ENCODE results near the gene ITGA2. TPM values are rescaled to one million over a fixed set of nuclear protein-coding genes. Genes with fewer than 3 reads are reported as not detected.

The ITGA2 gene
- total and polyA plus RNA-seq, 4 donors: 2.0 to 36.1 (median 19.2) TPM

DNA sequence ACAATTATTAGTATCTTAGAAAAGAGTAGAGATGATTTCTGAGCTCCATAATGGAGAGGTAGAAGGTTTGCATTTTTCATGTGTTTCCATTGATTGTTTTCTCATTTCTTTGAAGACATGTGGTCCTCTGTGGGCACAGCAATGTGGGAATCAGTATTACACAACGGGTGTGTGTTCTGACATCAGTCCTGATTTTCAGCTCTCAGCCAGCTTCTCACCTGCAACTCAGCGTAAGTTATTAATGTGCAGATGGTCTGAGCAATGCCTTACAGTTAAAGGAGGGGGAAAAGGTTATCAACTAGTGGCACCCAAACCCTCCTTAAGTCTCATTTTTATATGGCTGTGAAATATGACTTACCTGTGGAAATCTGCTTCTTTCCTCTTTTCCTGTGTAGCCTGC, 59.1 kb downstream of the ITGA2 start:
- TF ChIP-seq, protein P1, sequence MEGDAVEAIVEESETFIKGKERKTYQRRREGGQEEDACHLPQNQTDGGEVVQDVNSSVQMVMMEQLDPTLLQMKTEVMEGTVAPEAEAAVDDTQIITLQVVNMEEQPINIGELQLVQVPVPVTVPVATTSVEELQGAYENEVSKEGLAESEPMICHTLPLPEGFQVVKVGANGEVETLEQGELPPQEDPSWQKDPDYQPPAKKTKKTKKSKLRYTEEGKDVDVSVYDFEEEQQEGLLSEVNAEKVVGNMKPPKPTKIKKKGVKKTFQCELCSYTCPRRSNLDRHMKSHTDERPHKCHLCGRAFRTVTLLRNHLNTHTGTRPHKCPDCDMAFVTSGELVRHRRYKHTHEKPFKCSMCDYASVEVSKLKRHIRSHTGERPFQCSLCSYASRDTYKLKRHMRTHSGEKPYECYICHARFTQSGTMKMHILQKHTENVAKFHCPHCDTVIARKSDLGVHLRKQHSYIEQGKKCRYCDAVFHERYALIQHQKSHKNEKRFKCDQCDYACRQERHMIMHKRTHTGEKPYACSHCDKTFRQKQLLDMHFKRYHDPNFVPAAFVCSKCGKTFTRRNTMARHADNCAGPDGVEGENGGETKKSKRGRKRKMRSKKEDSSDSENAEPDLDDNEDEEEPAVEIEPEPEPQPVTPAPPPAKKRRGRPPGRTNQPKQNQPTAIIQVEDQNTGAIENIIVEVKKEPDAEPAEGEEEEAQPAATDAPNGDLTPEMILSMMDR (IDR thresholded peaks at IDR 0.05; ENCODE audit: control extremely low read depth, extremely low read depth): no peak
- ATAC-seq (ENCODE audit: insufficient read depth, low FRiP score): no peak
- DNase-seq: no peak
- Histone ChIP-seq H3K27ac (ENCODE audit: low read depth in 1 of 2, low read length in 1 of 2) (no peak overlapping the region), H3K9ac (ENCODE audit: insufficient read depth in 1 of 2, low read length in 2 of 2) (no peak overlapping the region), H3K9me3 (ENCODE audit: control insufficient read depth in 4 of 4, insufficient read depth in 3 of 4, low read length in 3 of 4) (no peaks in the 10 kb centered on the region), H3K36me3 (ENCODE audit: control insufficient read depth in 4 of 4, insufficient read depth in 4 of 4, low read length in 4 of 4) (peaks cover 0 to 3% (median 0%) of the 10 kb centered on the region in 4 donors), H3K4me1 (ENCODE audit: control insufficient read depth in 5 of 5, insufficient read depth in 5 of 5, low read length in 5 of 5) (no peaks in the 10 kb centered on the region), H3K4me3 (no peak overlapping the region), H3K27me3 (ENCODE audit: control insufficient read depth in 3 of 3, insufficient read depth in 3 of 3, low read length in 2 of 3) (no peaks in the 10 kb centered on the region)
- 90 to 93% methylated on average over 2 of the region's 2 CpGs for WGBS, 2 donors

DNA sequence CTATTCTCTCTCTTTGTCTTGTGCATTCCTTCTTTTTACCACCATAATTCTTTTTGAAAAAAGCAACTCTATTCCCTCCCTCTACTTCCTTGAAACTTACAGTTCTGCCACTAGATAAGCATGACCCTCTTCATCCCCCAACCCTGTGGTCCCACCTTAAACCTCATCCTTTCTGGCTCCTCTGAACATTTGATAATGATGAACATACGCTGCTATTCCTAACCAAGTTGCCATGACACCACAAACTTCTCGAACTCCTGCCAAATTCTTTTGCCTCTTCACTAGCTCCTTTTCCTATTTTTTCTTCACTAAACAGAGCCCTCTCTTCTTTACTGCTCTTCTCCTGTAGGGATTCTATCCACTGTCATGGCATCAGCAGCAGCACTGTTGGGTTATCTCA, 63.3 kb downstream of the ITGA2 start:
- H3K36me3 ChIP-seq (ENCODE audit: control insufficient read depth in 4 of 4, insufficient read depth in 4 of 4, low read length in 4 of 4): peaks cover 0 to 5% (median 0%) of the 10 kb centered on the region in 4 donors
- no peaks in the 10 kb centered on the region for H3K27me3 ChIP-seq (ENCODE audit: control insufficient read depth in 3 of 3, insufficient read depth in 3 of 3, low read length in 2 of 3)
- H3K4me3 ChIP-seq: no peak overlapping the region
- DNase-seq (no peak), ATAC-seq (ENCODE audit: insufficient read depth, low FRiP score) (no peak)
- no peaks in the 10 kb centered on the region for H3K4me1 ChIP-seq (ENCODE audit: control insufficient read depth in 5 of 5, insufficient read depth in 5 of 5, low read length in 5 of 5)
- TF ChIP-seq, protein P1 (IDR thresholded peaks at IDR 0.05; ENCODE audit: control extremely low read depth, extremely low read depth): no peak
- no peaks in the 10 kb centered on the region for H3K9me3 ChIP-seq (ENCODE audit: control insufficient read depth in 4 of 4, insufficient read depth in 3 of 4, low read length in 3 of 4)
- no peak overlapping the region for H3K9ac ChIP-seq (ENCODE audit: insufficient read depth in 1 of 2, low read length in 2 of 2)
- H3K27ac ChIP-seq (ENCODE audit: low read depth in 1 of 2, low read length in 1 of 2): no peak overlapping the region
- 84 to 85% methylated on average over 2 of the region's 2 CpGs for WGBS, 2 donors

DNA sequence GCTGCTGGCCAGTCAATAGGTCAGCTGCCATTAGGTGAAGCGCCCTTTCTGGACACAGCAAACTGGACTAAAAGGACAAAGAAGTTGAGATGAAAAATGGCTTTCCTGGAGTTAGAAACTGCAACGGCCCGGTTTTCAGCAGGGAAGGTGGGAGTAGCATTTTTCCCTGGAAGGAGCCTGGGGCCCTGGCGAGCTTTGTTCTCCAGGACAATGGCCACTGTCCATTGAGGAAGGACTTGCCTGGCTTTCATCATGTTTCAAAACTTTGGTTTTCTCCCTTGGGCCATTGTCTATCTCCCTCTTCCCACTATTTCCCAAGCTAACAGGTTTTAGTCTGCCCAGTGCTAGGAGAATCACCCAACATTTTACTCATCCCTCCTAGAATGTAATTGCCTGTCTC, 64.2 kb downstream of the ITGA2 start:
- TF ChIP-seq, protein P1 (IDR thresholded peaks at IDR 0.05; ENCODE audit: control extremely low read depth, extremely low read depth): no peak
- H3K4me3 ChIP-seq: no peak overlapping the region
- H3K27ac ChIP-seq (ENCODE audit: low read depth in 1 of 2, low read length in 1 of 2): no peak overlapping the region
- H3K9ac ChIP-seq (ENCODE audit: insufficient read depth in 1 of 2, low read length in 2 of 2): no peak overlapping the region
- WGBS, 2 donors: 89 to 92% methylated on average over 4 of the region's 4 CpGs
- no peak for ATAC-seq (ENCODE audit: insufficient read depth, low FRiP score)
- H3K9me3 ChIP-seq (ENCODE audit: control insufficient read depth in 4 of 4, insufficient read depth in 3 of 4, low read length in 3 of 4): no peaks in the 10 kb centered on the region
- DNase-seq: no peak
- peaks cover 0 to 4% (median 2%) of the 10 kb centered on the region in 4 donors for H3K36me3 ChIP-seq (ENCODE audit: control insufficient read depth in 4 of 4, insufficient read depth in 4 of 4, low read length in 4 of 4)
- no peaks in the 10 kb centered on the region for H3K4me1 ChIP-seq (ENCODE audit: control insufficient read depth in 5 of 5, insufficient read depth in 5 of 5, low read length in 5 of 5)
- no peaks in the 10 kb centered on the region for H3K27me3 ChIP-seq (ENCODE audit: control insufficient read depth in 3 of 3, insufficient read depth in 3 of 3, low read length in 2 of 3)

DNA sequence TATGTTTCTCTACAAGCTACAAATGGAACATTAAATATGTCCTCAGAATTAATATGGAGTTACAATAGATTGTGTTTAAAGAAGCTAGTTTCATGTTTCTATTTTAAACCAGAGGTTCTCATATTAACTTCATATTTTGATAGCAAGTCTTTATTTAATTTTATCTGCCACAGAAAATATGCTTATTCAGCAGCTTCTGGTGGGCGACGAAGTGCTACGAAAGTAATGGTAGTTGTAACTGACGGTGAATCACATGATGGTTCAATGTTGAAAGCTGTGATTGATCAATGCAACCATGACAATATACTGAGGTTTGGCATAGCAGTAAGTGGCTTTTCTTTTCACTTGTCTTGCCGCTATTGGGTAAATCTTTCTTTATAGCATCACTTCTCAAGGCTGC, 66.2 kb downstream of the ITGA2 start:
- no peak for ATAC-seq (ENCODE audit: insufficient read depth, low FRiP score)
- WGBS, 2 donors: 77 to 85% methylated on average over 5 of the region's 5 CpGs
- H3K9me3 ChIP-seq (ENCODE audit: control insufficient read depth in 4 of 4, insufficient read depth in 3 of 4, low read length in 3 of 4): no peaks in the 10 kb centered on the region
- H3K36me3 ChIP-seq (ENCODE audit: control insufficient read depth in 4 of 4, insufficient read depth in 4 of 4, low read length in 4 of 4): peaks cover 0 to 8% (median 2%) of the 10 kb centered on the region in 4 donors
- no peak for DNase-seq
- TF ChIP-seq, protein P1 (IDR thresholded peaks at IDR 0.05; ENCODE audit: control extremely low read depth, extremely low read depth): no peak
- H3K27ac ChIP-seq (ENCODE audit: low read depth in 1 of 2, low read length in 1 of 2): no peak overlapping the region
- H3K27me3 ChIP-seq (ENCODE audit: control insufficient read depth in 3 of 3, insufficient read depth in 3 of 3, low read length in 2 of 3): no peaks in the 10 kb centered on the region
- no peaks in the 10 kb centered on the region for H3K4me1 ChIP-seq (ENCODE audit: control insufficient read depth in 5 of 5, insufficient read depth in 5 of 5, low read length in 5 of 5)
- H3K4me3 ChIP-seq: no peak overlapping the region
- no peak overlapping the region for H3K9ac ChIP-seq (ENCODE audit: insufficient read depth in 1 of 2, low read length in 2 of 2)
